AG09309 (cell line): ENCODE results near the gene ANKRD28.

Source experiments
- DNase-seq: peaks from one replicate; pipeline ENCODE4 v3.0.0-alpha.2; 2010; ENCODE audit warnings: low read depth
- H3K4me3 ChIP-seq: 2 replicates; pipeline ENCODE4 v1.5.1; 2011; ENCODE audit warnings: mild to moderate bottlenecking, low read depth, low read length, moderate library complexity; ENCODE audit not compliant: control insufficient read depth
- TF ChIP-seq, protein P1 (sequence below): IDR thresholded peaks from 2 replicates; pipeline ENCODE4 v1.5.1; 2011; ENCODE audit warnings: mild to moderate bottlenecking, low read depth, low read length, inconsistent platforms; ENCODE audit not compliant: insufficient read depth, control insufficient read depth; ENCODE audit errors: missing control alignments

The ANKRD28 gene

DNA sequence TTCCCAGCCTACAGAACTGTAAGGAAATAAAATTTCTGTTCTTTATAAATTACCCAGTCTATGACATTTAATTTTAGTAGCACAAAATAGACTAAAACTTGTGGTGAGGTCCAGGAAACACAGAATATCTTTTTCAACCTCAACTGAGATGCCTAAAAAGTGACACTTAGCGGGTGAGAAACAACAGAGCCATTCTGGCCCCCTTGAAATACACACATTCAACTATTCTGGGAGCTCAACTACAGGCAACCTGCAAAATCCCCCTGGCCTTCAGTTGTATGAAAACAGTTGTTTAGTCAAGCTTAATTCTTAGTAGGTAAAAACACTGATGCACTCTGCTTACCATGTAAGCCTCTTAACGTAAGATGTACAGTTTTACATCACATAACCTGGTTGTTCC, 66.8 kb downstream of the ANKRD28 start:
- H3K4me3 ChIP-seq = no peak overlapping the region
- DNase-seq = no peak
- TF ChIP-seq, protein P1, sequence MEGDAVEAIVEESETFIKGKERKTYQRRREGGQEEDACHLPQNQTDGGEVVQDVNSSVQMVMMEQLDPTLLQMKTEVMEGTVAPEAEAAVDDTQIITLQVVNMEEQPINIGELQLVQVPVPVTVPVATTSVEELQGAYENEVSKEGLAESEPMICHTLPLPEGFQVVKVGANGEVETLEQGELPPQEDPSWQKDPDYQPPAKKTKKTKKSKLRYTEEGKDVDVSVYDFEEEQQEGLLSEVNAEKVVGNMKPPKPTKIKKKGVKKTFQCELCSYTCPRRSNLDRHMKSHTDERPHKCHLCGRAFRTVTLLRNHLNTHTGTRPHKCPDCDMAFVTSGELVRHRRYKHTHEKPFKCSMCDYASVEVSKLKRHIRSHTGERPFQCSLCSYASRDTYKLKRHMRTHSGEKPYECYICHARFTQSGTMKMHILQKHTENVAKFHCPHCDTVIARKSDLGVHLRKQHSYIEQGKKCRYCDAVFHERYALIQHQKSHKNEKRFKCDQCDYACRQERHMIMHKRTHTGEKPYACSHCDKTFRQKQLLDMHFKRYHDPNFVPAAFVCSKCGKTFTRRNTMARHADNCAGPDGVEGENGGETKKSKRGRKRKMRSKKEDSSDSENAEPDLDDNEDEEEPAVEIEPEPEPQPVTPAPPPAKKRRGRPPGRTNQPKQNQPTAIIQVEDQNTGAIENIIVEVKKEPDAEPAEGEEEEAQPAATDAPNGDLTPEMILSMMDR = no peak

DNA sequence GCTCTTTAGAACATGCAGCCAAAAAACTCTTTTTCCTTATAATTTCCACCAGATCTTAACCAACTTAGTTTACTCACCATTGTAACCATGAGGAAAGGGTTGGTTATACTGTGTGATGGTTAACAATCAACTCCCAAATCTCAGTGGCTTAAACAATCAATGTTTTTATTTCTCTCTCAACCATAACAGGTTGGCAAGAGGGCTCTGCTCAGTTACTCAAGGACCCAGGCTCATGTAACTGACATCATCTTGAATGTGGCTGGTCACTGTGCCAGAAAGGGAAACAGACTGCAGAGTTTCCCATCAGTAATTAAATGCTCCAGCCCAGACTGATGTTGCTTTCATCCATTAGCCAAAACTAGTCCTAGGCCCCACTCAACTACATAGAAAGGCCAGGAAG, 69.0 kb downstream of the ANKRD28 start:
- no peak overlapping the region for H3K4me3 ChIP-seq
- TF ChIP-seq, protein P1 = no peak
- no peak for DNase-seq

DNA sequence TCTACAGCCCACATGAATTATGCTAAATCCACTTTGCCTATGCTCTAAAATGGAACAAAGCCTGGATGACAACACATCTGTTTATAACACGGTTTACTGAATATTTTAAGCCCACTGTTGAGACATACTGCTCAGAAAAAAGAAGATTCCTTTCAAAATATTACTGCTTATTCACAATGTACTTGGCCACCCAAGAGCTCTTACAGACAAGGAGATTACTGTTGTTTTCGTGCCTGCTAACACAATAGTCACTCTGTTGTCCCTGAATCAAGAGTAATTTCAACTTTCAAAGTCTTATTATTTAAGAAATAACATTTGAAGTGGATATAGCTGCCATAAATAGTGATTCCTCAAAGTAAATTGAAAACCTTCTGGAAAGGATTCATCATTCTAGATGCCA, 70.9 kb downstream of the ANKRD28 start:
- no peak overlapping the region for H3K4me3 ChIP-seq
- TF ChIP-seq, protein P1 = no peak
- no peak for DNase-seq

DNA sequence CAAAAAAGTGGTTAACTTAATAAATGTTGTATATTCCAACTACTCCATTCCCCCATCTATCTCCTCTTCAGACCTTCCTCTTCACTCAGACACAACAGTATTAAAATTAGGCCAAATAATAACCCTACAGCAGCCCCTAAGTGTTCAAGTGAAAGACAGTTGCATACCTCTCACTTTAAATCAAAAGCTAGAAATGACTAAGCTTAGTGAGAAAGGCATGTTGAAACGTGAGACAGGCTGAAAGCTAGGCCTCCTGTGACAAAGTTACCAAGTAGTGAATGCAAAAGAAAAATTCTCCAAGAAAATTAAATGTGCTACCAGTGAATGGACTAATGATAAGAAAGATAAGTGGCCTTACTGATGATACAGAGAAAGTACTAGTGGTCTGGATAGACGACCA, 71.7 kb downstream of the ANKRD28 start:
- H3K4me3 ChIP-seq = no peak overlapping the region
- no peak for DNase-seq
- TF ChIP-seq, protein P1 = no peak

DNA sequence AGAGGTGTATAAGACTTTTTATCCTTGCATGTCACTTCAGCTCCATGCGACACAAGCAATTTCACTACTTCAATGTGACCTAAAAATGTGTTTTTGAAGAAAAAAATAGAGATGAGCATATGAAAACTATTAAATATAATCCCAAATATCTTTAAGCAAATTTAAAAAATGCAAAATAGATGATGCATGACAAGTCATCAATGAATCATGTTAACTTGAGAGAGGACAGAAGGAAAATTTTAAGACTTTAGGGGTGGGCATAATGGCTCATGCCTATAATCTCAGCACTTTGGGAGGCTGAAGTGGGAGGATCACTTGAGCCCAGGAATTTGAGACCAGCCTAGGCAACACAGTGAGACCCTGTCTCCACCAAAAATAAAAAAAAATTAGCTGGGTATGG, 73.3 kb downstream of the ANKRD28 start:
- TF ChIP-seq, protein P1 = no peak
- no peak for DNase-seq
- H3K4me3 ChIP-seq = no peak overlapping the region

DNA sequence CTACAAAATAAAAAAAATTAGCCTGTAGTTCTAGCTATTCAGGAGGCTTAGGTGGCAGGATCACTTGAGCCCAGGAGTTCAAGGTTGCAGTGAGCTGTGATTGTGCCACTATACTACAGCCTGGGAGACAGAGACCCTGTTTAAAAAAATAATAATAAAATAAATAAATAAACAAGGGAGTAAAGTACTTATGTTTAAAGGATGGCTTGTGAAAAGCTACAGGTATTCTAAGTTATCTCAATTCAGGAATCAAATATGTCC, 74.2 kb downstream of the ANKRD28 start:
- DNase-seq = no peak
- TF ChIP-seq, protein P1 = no peak
- H3K4me3 ChIP-seq = no peak overlapping the region

GRCh38 chr3:15722877-15723623, 74.7 kb downstream of the ANKRD28 start:
- no peak for DNase-seq
- H3K4me3 ChIP-seq = no peak overlapping the region
- TF ChIP-seq, protein P1 = no peak
